Measurements from ENCODE around the gene DOCK7.
"Not testable (repeated sequence)": the region's sequence is repeated elsewhere in the genome, so short reads cannot be mapped to it uniquely, and the experiment has no call there.

The DOCK7 gene

GRCh38 chr1:62691062-62691844 is 3.1 kb upstream of the DOCK7 start:
- DNase-seq: no peak

GRCh38 chr1:62689524-62689923 is 1.3 kb upstream of the DOCK7 start:
- peak; percentile 15 for DNase-seq

GRCh38 chr1:62688687-62689085 is 500 bp upstream of the DOCK7 start:
- peak; percentile 49 for DNase-seq

- peak; percentile 62 for DNase-seq
Measured at GRCh38 chr1:62687421-62687902, 724 bp downstream of the DOCK7 start.

GRCh38 chr1:62686822-62687221 is 1.4 kb downstream of the DOCK7 start:
- no peak for DNase-seq

- peak; percentile 17 for DNase-seq
Measured at GRCh38 chr1:62685431-62685859, 2.7 kb downstream of the DOCK7 start.

GRCh38 chr1:62682531-62682930 is 5.7 kb downstream of the DOCK7 start:
- DNase-seq: no peak

- not testable (repeated sequence) for DNase-seq
Measured at GRCh38 chr1:62680992-62681391, 7.2 kb downstream of the DOCK7 start.

- not testable (repeated sequence) for DNase-seq
Measured at GRCh38 chr1:62677822-62678221, 10.4 kb downstream of the DOCK7 start.

GRCh38 chr1:62676611-62677356 is 11.4 kb downstream of the DOCK7 start:
- DNase-seq: peak; percentile 16

GRCh38 chr1:62673629-62674028 is 14.6 kb downstream of the DOCK7 start:
- no peak for DNase-seq

- no peak for DNase-seq
Measured at GRCh38 chr1:62672029-62672428, 16.2 kb downstream of the DOCK7 start.

GRCh38 chr1:62654744-62655143 is 33.4 kb downstream of the DOCK7 start:
- no peak for DNase-seq

GRCh38 chr1:62652387-62652786 is 35.8 kb downstream of the DOCK7 start:
- no peak for DNase-seq

- DNase-seq: peak; percentile 8
Measured at GRCh38 chr1:62643283-62643682, 44.9 kb downstream of the DOCK7 start.

GRCh38 chr1:62637392-62638105 is 50.6 kb downstream of the DOCK7 start:
- DNase-seq: peak; percentile 24

GRCh38 chr1:62628506-62628905 is 59.7 kb downstream of the DOCK7 start:
- peak; percentile 49 for DNase-seq

GRCh38 chr1:62625415-62625814 is 62.8 kb downstream of the DOCK7 start:
- peak; percentile 39 for DNase-seq

- DNase-seq: peak; percentile 61
Measured at GRCh38 chr1:62621907-62622306, 66.3 kb downstream of the DOCK7 start.

GRCh38 chr1:62613890-62614289 is 74.3 kb downstream of the DOCK7 start:
- DNase-seq: no peak

GRCh38 chr1:62613325-62613727 is 74.9 kb downstream of the DOCK7 start:
- DNase-seq: no peak

- no peak for DNase-seq
Measured at GRCh38 chr1:62612770-62613169, 75.4 kb downstream of the DOCK7 start.

- DNase-seq: not testable (repeated sequence)
Measured at GRCh38 chr1:62610588-62610987, 77.6 kb downstream of the DOCK7 start.
